H9 (cell line): Measurements from ENCODE around the gene ZC3HAV1. TPM values are rescaled to one million over a fixed set of nuclear protein-coding genes. Genes with fewer than 3 reads are reported as not detected.

ENCODE experiments used
- DNase-seq: peaks from one replicate; pipeline ENCODE4 v3.0.0-alpha.2; 2017
- H2AFZ ChIP-seq: one replicate; pipeline ENCODE4 v1.6.1; 2013; ENCODE audit warnings: mild to moderate bottlenecking, low read length, control low read depth, moderate library complexity
- H2AK5ac ChIP-seq: 2 replicates; pipeline ENCODE4 v1.6.1; 2013; ENCODE audit warnings: low read length, control low read depth, mixed read lengths; ENCODE audit not compliant: insufficient read length
- H2BK120ac ChIP-seq: one replicate; pipeline ENCODE4 v1.6.1; 2013; ENCODE audit warnings: low read depth, mild to moderate bottlenecking, low read length, control low read depth, inconsistent platforms; ENCODE audit not compliant: poor library complexity, severe bottlenecking
- H2BK12ac ChIP-seq: 2 replicates; pipeline ENCODE4 v1.6.1; 2013; ENCODE audit warnings: low read length, control low read depth, mixed read lengths, low read depth; ENCODE audit not compliant: insufficient read length
- H2BK15ac ChIP-seq: 2 replicates; pipeline ENCODE4 v1.6.1; 2013; ENCODE audit warnings: low read depth, low read length, control low read depth
- H2BK20ac ChIP-seq: one replicate; pipeline ENCODE4 v1.6.1; 2013; ENCODE audit warnings: low read depth, mild to moderate bottlenecking, low read length, control low read depth, inconsistent platforms; ENCODE audit not compliant: poor library complexity, severe bottlenecking
- H2BK5ac ChIP-seq: 2 replicates; pipeline ENCODE4 v1.6.1; 2013; ENCODE audit warnings: low read length, control low read depth, mixed read lengths; ENCODE audit not compliant: insufficient read length
- H3K14ac ChIP-seq: 2 replicates; pipeline ENCODE4 v1.6.1; 2013; ENCODE audit warnings: low read length, control low read depth; ENCODE audit not compliant: insufficient read depth
- H3K18ac ChIP-seq: 2 replicates; pipeline ENCODE4 v1.6.1; 2013; ENCODE audit warnings: low read depth, mild to moderate bottlenecking, mixed read lengths, low read length, control low read depth; ENCODE audit not compliant: insufficient read length
- H3K23ac ChIP-seq: 2 replicates; pipeline ENCODE4 v1.6.1; 2013; ENCODE audit warnings: low read length, control low read depth, mixed read lengths, low read depth; ENCODE audit not compliant: insufficient read length
- H3K23me2 ChIP-seq: 2 replicates; pipeline ENCODE4 v1.6.1; 2013; ENCODE audit warnings: low read depth, mild to moderate bottlenecking, mixed read lengths, low read length, control low read depth; ENCODE audit not compliant: insufficient read length, poor library complexity, severe bottlenecking
- H3K27ac ChIP-seq: 2 replicates; pipeline ENCODE4 v1.5.1; 2013; ENCODE audit warnings: low read length, control low read depth, mixed read lengths, low read depth; ENCODE audit not compliant: insufficient read length
- H3K27me3 ChIP-seq: 2 replicates; pipeline ENCODE4 v1.6.1; 2013; ENCODE audit warnings: low read length, control low read depth, inconsistent platforms; ENCODE audit not compliant: insufficient read depth
- H3K4ac ChIP-seq: 2 replicates; pipeline ENCODE4 v1.6.1; 2013; ENCODE audit warnings: low read depth, mild to moderate bottlenecking, control low read depth, inconsistent platforms, low read length, moderate library complexity
- H3K4me1 ChIP-seq: 2 replicates; pipeline ENCODE4 v1.6.1; 2013; ENCODE audit warnings: low read length, control low read depth, inconsistent platforms; ENCODE audit not compliant: insufficient read depth
- H3K4me2 ChIP-seq: 2 replicates; pipeline ENCODE4 v1.6.1; 2013; ENCODE audit warnings: low read length, control low read depth, mixed read lengths; ENCODE audit not compliant: insufficient read length, insufficient read depth
- H3K56ac ChIP-seq: 2 replicates; pipeline ENCODE4 v1.6.1; 2013; ENCODE audit warnings: low read depth, mild to moderate bottlenecking, mixed read lengths, low read length, control low read depth; ENCODE audit not compliant: insufficient read length
- H3K79me1 ChIP-seq: 2 replicates; pipeline ENCODE4 v1.6.1; 2013; ENCODE audit warnings: low read depth, mild to moderate bottlenecking, moderate library complexity, low read length, control low read depth, inconsistent platforms; ENCODE audit not compliant: insufficient read depth, poor library complexity, severe bottlenecking
- H3K79me2 ChIP-seq: 2 replicates; pipeline ENCODE4 v1.6.1; 2013; ENCODE audit warnings: low read length, control low read depth, inconsistent platforms; ENCODE audit not compliant: insufficient read depth
- H3K9ac ChIP-seq: 2 replicates; pipeline ENCODE4 v1.6.1; 2013; ENCODE audit warnings: low read length, control low read depth, mixed read lengths; ENCODE audit not compliant: insufficient read length; ENCODE audit errors: extremely low read depth
- H3K9me3 ChIP-seq: one replicate; pipeline ENCODE4 v1.6.1; 2013; ENCODE audit warnings: low read depth, low read length, inconsistent platforms; ENCODE audit not compliant: control insufficient read depth
- H3T11ph ChIP-seq: one replicate; pipeline ENCODE4 v1.6.1; 2013; ENCODE audit warnings: mild to moderate bottlenecking, low read length, control low read depth, inconsistent platforms
- H4K20me1 ChIP-seq: one replicate; pipeline ENCODE4 v1.6.1; 2013; ENCODE audit not compliant: control insufficient read depth, insufficient read length, insufficient read depth
- H4K5ac ChIP-seq: 2 replicates; pipeline ENCODE4 v1.6.1; 2013; ENCODE audit warnings: low read depth, mild to moderate bottlenecking, mixed read lengths, low read length, control low read depth; ENCODE audit not compliant: insufficient read length
- H4K8ac ChIP-seq: replicated peaks from 2 replicates; pipeline ENCODE4 v1.6.1; 2013; ENCODE audit warnings: low read length, control low read depth, mixed read lengths, low read depth; ENCODE audit not compliant: insufficient read length
- H4K91ac ChIP-seq: 2 replicates; pipeline ENCODE4 v1.6.1; 2013; ENCODE audit warnings: low read depth, mild to moderate bottlenecking, moderate library complexity, mixed read lengths, low read length, control low read depth; ENCODE audit not compliant: insufficient read length
- H3K27ac Mint-ChIP-seq, 3 experiments: 2 replicates in 2 of 3; 3 replicates in 1 of 3; pipeline ENCODE4 v1.8.0; 2020 to 2021; ENCODE audit warnings: mixed read lengths in 3 of 3, mild to moderate bottlenecking in 1 of 3, moderate library complexity in 1 of 3
- H3K27me3 Mint-ChIP-seq: 2 replicates; pipeline ENCODE4 v1.8.0; 2021; ENCODE audit warnings: low read depth, mild to moderate bottlenecking, moderate library complexity, mixed read lengths
- H3K36me3 Mint-ChIP-seq, 3 experiments: 2 replicates in 2 of 3; 3 replicates in 1 of 3; pipeline ENCODE4 v1.8.0; 2020 to 2021; ENCODE audit warnings: low read depth in 3 of 3, mixed read lengths in 3 of 3; ENCODE audit not compliant: insufficient read depth in 1 of 3
- H3K4me1 Mint-ChIP-seq, 2 experiments: 2 replicates each; pipeline ENCODE4 v1.8.0; 2020; ENCODE audit warnings: mixed read lengths in 2 of 2
- H3K4me3 Mint-ChIP-seq, 2 experiments: 2 replicates in 1 of 2; 3 replicates in 1 of 2; pipeline ENCODE4 v1.8.0; 2020 to 2021; ENCODE audit warnings: mild to moderate bottlenecking in 2 of 2, mixed read lengths in 2 of 2, moderate library complexity in 1 of 2
- H3K9me3 Mint-ChIP-seq, 2 experiments: 2 replicates in 1 of 2; 3 replicates in 1 of 2; pipeline ENCODE4 v1.8.0; 2020; ENCODE audit warnings: mild to moderate bottlenecking in 2 of 2, mixed read lengths in 2 of 2, moderate library complexity in 1 of 2
- WGBS: extraction: QIAGEN DNeasy Blood & Tissue Kit; methylation state at CpG from one replicate; pipeline ENCODE4 v1.1.7; 2013; ENCODE audit warnings: missing lambda C conversion rate, low lambda C conversion rate, mixed read lengths; ENCODE audit not compliant: insufficient read length; ENCODE audit errors: extremely low coverage; 5-methylcytosine and 5-hydroxymethylcytosine counted together
- total RNA-seq: library from RNA; stranded (reverse); gene quantifications from 2 replicates; pipeline ENCODE4 v1.2.1, GENCODE V29; 2021
- TF ChIP-seq, protein P1 (sequence below): fragments of 200-600 bp; sonication (generic); conservative IDR thresholded peaks from 3 replicates; pipeline ENCODE4 v1.8.0; 2021; ENCODE audit warnings: antibody characterized with exemption, mild to moderate bottlenecking

ZC3HAV1 gene
- total RNA-seq, 1 experiment from 2014 or later, result 32.8 TPM

- Mint-ChIP-seq H3K4me3 (no peak overlapping the region), H3K36me3 (peaks cover 28 to 56% (median 31%) of the 10 kb centered on the region in 3 experiments)
- H4K91ac ChIP-seq, result no peak overlapping the region
Observed at GRCh38 chr7:139088268-139088667, 21.3 kb downstream of the ZC3HAV1 start.

More at GRCh38 chr7:139088268-139088667, 21.3 kb downstream of the ZC3HAV1 start:
- Histone ChIP-seq H3K18ac (no peak overlapping the region), H3T11ph (no peak overlapping the region), H2BK12ac (no peak overlapping the region), H4K8ac (no peak overlapping the region), H2AK5ac (no peak overlapping the region), H3K23me2 (no peaks in the 10 kb centered on the region), H3K4me1 (no peaks in the 10 kb centered on the region; the same call in 1 of the 2 replicates), H3K9ac (no peak overlapping the region), H3K9me3 (no peaks in the 10 kb centered on the region), H3K4me2 (no peak overlapping the region), H3K27me3 (no peaks in the 10 kb centered on the region), H2BK120ac (no peak overlapping the region), H3K14ac (no peak overlapping the region), H4K20me1 (no peaks in the 10 kb centered on the region), H3K4ac (no peak overlapping the region), H2BK20ac (no peak overlapping the region), H3K79me2 (no peaks in the 10 kb centered on the region; the same call in 1 of the 2 replicates), H3K79me1 (no peaks in the 10 kb centered on the region), H3K56ac (no peak overlapping the region), H2BK15ac (no peak overlapping the region), H3K27ac (no peak overlapping the region), H3K23ac (no peak overlapping the region), H4K5ac (no peak overlapping the region), H2AFZ (no peak overlapping the region), H2BK5ac (no peak overlapping the region)
- H3K27me3 Mint-ChIP-seq, result no peaks in the 10 kb centered on the region
- WGBS, result no CpG with 5 or more reads among the region's 2 CpGs
- peaks cover 13 to 16% of the 10 kb centered on the region in 2 experiments for H3K4me1 Mint-ChIP-seq
- TF ChIP-seq, protein P1, sequence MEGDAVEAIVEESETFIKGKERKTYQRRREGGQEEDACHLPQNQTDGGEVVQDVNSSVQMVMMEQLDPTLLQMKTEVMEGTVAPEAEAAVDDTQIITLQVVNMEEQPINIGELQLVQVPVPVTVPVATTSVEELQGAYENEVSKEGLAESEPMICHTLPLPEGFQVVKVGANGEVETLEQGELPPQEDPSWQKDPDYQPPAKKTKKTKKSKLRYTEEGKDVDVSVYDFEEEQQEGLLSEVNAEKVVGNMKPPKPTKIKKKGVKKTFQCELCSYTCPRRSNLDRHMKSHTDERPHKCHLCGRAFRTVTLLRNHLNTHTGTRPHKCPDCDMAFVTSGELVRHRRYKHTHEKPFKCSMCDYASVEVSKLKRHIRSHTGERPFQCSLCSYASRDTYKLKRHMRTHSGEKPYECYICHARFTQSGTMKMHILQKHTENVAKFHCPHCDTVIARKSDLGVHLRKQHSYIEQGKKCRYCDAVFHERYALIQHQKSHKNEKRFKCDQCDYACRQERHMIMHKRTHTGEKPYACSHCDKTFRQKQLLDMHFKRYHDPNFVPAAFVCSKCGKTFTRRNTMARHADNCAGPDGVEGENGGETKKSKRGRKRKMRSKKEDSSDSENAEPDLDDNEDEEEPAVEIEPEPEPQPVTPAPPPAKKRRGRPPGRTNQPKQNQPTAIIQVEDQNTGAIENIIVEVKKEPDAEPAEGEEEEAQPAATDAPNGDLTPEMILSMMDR, result no peak
- DNase-seq, result no peak
- H3K27ac Mint-ChIP-seq, result no peak overlapping the region
- peaks cover 0 to 4% of the 10 kb centered on the region in 2 experiments; a peak in 1 of 5 replicates for H3K9me3 Mint-ChIP-seq
